Kidney capillary endothelial cell (primary cell): Measurements from ENCODE around the gene CEBPZOS.
"Not testable (repeated sequence)": the region's sequence is repeated elsewhere in the genome, so short reads cannot be mapped to it uniquely, and the experiment has no call there.

ENCODE experiments used
- DNase-seq: peaks from one replicate; pipeline ENCODE4 v3.0.0-alpha.2; 2018; ENCODE audit warnings: low spot score

Gene CEBPZOS

DNA sequence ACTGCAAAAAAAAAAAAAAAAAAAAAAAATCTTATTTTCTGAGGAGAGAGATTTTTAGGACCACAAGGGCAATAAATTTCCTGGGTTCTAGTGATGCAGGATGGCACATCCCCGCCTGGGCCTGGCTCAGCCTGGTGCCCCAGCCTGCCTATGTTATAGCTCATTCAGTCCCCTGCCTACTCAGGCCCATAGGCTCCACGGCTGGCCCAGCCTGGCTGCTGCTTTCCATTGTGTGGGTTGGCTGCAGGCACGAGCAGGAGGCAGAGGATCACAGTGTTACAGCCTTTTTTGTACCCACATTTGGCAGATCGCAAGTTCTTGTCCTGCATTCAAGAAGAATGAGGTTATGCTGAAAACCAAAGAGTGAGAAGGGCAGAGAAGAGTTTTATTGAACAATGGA lies 5.0 kb upstream of the CEBPZOS start:
- no peak for DNase-seq

GRCh38 chr2:37191747-37192146 lies 4.5 kb upstream of the CEBPZOS start:
- no peak for DNase-seq

- no peak for DNase-seq
Observed at GRCh38 chr2:37192551-37192950, 3.7 kb upstream of the CEBPZOS start.

GRCh38 chr2:37195862-37196319 lies 405 bp upstream of the CEBPZOS start:
- DNase-seq = not testable (repeated sequence)

- DNase-seq = no peak
Observed at GRCh38 chr2:37198681-37199065, 2.4 kb downstream of the CEBPZOS start.

- DNase-seq = no peak
Observed at GRCh38 chr2:37201208-37201607, 4.9 kb downstream of the CEBPZOS start.

DNA sequence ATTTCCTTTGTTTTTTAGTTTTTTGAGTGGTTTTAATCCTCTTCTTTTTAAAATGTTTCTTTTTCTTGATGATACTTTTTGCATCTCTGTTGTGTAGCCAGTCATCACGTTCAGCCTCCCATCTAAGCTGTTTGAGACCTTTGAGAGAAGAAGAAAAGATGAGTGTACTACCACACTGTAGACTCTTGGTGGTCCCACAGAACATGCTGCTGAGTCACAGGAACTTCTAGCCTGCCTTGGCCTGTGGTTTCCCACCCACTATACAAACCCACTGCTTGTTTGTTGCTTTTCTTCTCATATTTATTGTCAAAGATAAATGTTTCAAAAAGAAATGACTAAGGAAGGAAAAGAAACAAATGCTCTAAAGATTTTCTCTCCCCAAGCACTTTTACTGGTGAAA lies 5.5 kb downstream of the CEBPZOS start:
- no peak for DNase-seq

DNA sequence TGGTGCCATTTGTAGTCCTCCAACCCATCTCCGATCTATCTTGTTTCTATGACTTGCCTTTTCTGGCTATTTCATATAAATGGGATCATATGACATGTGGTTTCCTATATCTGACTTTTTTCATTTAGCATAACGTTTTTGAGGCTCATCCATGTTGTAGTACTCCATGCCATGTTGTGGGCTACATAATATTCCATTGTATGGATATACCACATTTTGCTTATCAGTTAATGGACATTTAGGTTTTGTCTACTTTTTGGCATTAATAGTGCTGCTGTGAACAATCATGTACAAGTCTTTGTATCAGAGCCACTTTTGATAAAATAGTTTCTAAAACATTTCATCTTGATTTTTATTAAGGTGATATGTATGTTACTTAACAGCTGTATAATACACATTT lies 7.4 kb downstream of the CEBPZOS start:
- no peak for DNase-seq

DNA sequence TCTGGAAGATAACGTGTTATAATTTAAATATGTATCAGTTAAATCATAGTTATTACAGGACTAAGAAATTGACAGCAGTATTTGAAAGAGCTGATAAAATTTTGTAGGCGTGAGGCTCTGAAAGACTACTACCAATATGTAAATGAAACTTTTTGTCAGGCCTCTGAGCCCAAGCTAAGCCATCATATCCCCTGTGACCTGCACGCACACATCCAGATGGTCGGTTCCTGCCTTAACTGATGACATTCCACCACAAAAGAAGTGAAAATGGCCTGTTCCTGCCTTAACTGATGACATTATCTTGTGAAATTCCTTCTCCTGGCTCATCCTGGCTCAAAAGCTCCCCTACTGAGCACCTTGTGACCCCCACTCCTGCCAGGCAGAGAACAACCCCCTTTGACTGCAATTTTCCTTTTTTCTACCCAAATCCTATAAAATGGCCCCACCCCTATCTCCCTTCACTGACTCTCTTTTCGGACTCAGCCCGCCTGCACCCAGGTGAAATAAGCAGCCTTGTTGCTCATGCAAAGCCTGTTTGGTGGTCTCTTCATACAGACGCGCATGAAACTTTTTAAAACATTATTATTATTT lies 8.9 kb downstream of the CEBPZOS start:
- DNase-seq = not testable (repeated sequence)

- no peak for DNase-seq
Observed at GRCh38 chr2:37205689-37206341, 9.5 kb downstream of the CEBPZOS start.

DNA sequence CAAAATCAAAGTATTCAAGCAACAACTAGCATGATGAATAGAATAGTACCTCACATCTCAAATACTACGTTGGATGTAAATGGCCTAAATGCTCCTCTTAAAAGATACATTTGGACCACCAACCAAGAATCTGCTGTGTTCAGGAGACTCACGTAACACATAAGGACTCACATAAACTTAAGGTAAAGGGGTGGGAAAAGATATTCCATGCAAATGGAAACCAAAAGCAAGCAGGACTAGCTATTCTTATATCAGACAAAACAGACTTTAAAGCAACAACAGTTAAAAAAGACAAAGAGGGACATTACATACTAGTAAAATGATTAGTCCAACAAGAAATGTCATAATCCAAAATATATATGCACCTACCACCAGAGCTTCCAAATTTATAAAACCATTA lies 10.5 kb downstream of the CEBPZOS start:
- DNase-seq = not testable (repeated sequence)

DNA sequence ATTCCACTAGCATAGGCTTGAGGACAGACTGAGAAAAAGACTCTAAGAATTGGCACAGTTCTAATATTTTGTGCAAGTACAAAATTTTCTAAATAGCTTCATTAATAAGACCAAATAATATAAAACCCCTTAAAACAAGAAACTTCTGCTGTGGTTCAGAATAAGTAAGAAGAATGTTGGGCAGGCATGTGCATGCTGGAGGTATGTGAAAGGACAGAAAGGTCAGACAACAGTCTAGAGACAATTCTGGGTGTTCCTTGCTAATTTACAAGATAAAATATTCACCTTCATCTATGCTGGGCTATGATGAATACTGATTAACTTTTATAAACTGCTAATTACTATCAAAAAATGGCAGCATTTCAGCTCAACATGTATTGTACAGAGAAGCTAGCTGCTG lies 14.9 kb downstream of the CEBPZOS start:
- DNase-seq = no peak

DNA sequence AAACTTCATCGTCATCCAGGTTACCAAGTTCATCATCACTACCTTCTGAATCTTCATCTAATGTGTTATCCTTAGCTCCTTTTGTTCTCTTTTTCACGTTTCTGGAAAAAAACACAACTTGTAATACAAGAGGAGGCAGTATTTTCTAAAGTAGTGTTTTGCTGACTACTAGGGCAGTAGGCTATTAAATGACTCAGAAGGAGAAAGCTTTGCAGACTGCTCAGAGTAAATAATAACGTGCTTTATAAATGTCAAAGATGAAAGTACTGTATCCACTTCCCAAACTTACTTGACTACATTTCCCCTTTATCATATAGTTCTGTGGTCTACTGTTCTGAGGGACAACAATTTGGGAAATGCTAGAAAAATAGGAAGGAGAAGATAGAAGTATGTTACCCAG lies 15.6 kb downstream of the CEBPZOS start:
- no peak for DNase-seq

- no peak for DNase-seq
Observed at GRCh38 chr2:37215250-37215649, 19.0 kb downstream of the CEBPZOS start.

- no peak for DNase-seq
Observed at GRCh38 chr2:37219046-37219445, 22.8 kb downstream of the CEBPZOS start.

- DNase-seq = no peak
Observed at GRCh38 chr2:37223131-37223530, 26.8 kb downstream of the CEBPZOS start.

- no peak for DNase-seq
Observed at GRCh38 chr2:37224063-37224462, 27.8 kb downstream of the CEBPZOS start.

GRCh38 chr2:37225129-37225528 lies 28.8 kb downstream of the CEBPZOS start:
- not testable (repeated sequence) for DNase-seq

DNA sequence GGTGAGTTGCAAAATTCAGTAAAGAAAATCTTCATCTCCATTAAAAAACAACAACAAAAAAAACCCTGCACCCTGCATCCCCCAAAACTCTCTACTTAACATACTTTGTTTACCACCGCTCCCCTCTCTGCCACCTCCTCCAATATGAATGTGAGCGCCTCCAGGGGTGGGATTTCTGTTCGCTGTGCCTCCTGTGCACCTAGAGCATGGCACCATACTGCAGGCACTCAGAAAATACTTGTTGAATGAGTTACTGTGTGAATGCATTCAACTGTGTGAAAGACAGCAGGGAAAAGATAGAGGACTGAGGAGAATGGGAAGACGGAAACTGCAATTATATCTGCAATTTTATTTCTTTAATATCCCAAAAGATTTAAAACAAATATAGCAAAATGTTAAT lies 30.6 kb downstream of the CEBPZOS start:
- DNase-seq = no peak

GRCh38 chr2:37228788-37229187 lies 32.5 kb downstream of the CEBPZOS start:
- no peak for DNase-seq

DNA sequence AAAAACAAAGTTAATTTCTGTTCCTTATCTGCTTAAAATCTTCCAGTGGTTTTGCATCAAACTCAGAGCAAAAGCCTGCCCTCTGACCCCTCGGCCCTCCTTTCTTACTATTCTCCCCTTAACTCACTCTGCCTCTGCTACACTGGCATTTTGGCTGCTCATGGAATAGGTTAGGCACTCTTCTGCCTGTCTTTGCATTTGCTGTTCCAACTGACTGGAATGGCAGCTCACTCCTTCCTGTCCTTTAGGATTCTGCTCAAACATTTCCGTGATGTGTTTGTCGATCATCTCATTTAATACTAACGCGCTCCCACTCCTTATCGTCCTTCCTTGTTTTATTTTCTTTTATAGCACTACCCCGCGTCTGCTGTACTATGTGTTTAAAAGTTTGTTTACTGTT lies 34.3 kb downstream of the CEBPZOS start:
- DNase-seq = peak; percentile 18

GRCh38 chr2:37231241-37232130 lies 35.2 kb downstream of the CEBPZOS start, which contains the start of the genes CEBPZ and NDUFAF7:
Gene CEBPZ (minus strand): TSS chr2:37231596. CDS start chr2:37231567, 29 bp downstream.
Gene NDUFAF7 (plus strand): TSS chr2:37231658. CDS start chr2:37231706, 48 bp downstream.
- DNase-seq = peak; percentile 92
